Upper lobe of left lung (tissue), 6 donors: ENCODE results near the gene PSMB5. TPM values are rescaled to one million over a fixed set of nuclear protein-coding genes. Genes with fewer than 3 reads are reported as not detected.

Experiments
- ATAC-seq, 2 donors: fragments of 200-7000 bp; cut with Tn5 transposase; one replicate each; pipeline ENCODE4 v1.9.1; 2022; ENCODE audit warnings: mild to moderate bottlenecking in 2 of 2, moderate library complexity in 2 of 2; ENCODE audit not compliant: low FRiP score in 2 of 2
- DNase-seq, 2 donors: peaks; one replicate each; pipeline ENCODE4 v3.0.0-alpha.2; 2019 to 2020
- H3K27ac ChIP-seq, 4 donors: fragments of 200-600 bp; sonication (generic); one replicate each; pipeline ENCODE4 v1.5.1; 2016 to 2019
- H3K27me3 ChIP-seq, 4 donors: fragments of 200-600 bp; sonication (generic); one replicate each; pipeline ENCODE4 v1.5.1; 2017 to 2019
- H3K36me3 ChIP-seq, 4 donors: fragments of 200-600 bp; sonication (generic); one replicate each; pipeline ENCODE4 v1.5.1; 2016 to 2019
- H3K4me1 ChIP-seq, 4 donors: fragments of 200-600 bp; sonication (generic); one replicate each; pipeline ENCODE4 v1.5.1; 2018 to 2019
- H3K4me3 ChIP-seq, 4 donors: fragments of 200-600 bp; sonication (generic); one replicate each; pipeline ENCODE4 v1.5.1; 2017 to 2019; ENCODE audit warnings: mild to moderate bottlenecking in 2 of 4, moderate library complexity in 1 of 4
- H3K9me3 ChIP-seq, 4 donors: fragments of 200-600 bp; sonication (generic); one replicate each; pipeline ENCODE4 v1.5.1; 2018 to 2019
- CTCF ChIP-seq, 6 experiments: fragments of 450-650 bp in 4 of 6; fragments of 200-600 bp in 2 of 6; sonication (generic) in 2 of 6; IDR thresholded peaks; one replicate each; pipeline ENCODE4 v1.5.1; 2016 to 2019; ENCODE audit warnings: antibody characterized with exemption in 6 of 6
- EP300 ChIP-seq, 4 donors: sonication (generic); formaldehyde crosslinking; IDR thresholded peaks; one replicate each; pipeline ENCODE4 v1.5.1; 2017; ENCODE audit warnings: antibody characterized with exemption in 4 of 4, control low read depth in 2 of 4
- POLR2A ChIP-seq, 4 donors: fragments of 450-650 bp; IDR thresholded peaks; one replicate each; pipeline ENCODE4 v1.5.1; 2016 to 2017; ENCODE audit warnings: antibody characterized with exemption in 4 of 4, mild to moderate bottlenecking in 2 of 4
- POLR2AphosphoS5 ChIP-seq, 2 donors: sonication (generic); formaldehyde crosslinking; IDR thresholded peaks; one replicate each; pipeline ENCODE4 v1.5.1; 2017; ENCODE audit warnings: antibody characterized with exemption in 2 of 2
- WGBS, 2 donors: methylation state at CpG; one replicate each; pipeline ENCODE4 v1.1.5; 2017 to 2018; 5-methylcytosine and 5-hydroxymethylcytosine counted together
- total RNA-seq, 6 donors: library from RNA; depleted of rRNA in 4 of 6; stranded (reverse); fragments of >200 nt in 4 of 6; gene quantifications; one replicate each; pipeline versions ENCODE4 v1.1.0 to v1.2.1, GENCODE V29; 2016 to 2021
- donor health status: DM: no; HTN: no; CAD: no; lungs with moderate emphysema.
- donor health status: DM: no; HTN: yes; CAD: no; lungs with severe emphysema.

PSMB5 gene
- total RNA-seq, 6 donors from 2014 or later: 58.7 to 147 (median 86.1) TPM

DNA sequence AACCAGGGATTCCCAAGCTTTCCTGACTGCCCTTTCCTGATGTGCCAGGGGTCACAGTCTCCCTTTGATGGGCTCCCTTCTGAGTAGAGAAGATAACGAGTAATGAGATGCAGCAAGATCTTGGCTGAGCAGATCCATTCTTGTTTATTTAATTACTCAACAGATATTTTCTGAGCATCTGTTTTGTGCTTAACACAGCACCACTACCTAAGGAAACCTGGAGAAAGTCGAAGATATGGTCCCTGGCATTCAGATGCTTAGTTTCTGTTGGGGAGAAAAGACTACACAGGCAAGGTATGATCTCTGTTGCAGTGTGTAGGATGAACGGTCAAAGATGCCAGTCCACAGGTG is 56.2 kb downstream of the PSMB5 start:
- Histone ChIP-seq H3K27ac (peak overlapping the region; percentile 82 to 89 (median 86)), H3K4me1 (peaks cover 47 to 75% (median 66%) of the 10 kb centered on the region in 4 donors), H3K36me3 (no peaks in the 10 kb centered on the region), H3K9me3 (no peaks in the 10 kb centered on the region), H3K27me3 (peaks cover 0 to 13% (median 7%) of the 10 kb centered on the region in 4 donors), H3K4me3 (peak overlapping the region in 1 of 4 donors; percentile 10)
- TF ChIP-seq EP300 (IDR thresholded peaks at IDR 0.05) (no peak), POLR2AphosphoS5 (IDR thresholded peaks at IDR 0.05) (no peak), CTCF (IDR thresholded peaks at IDR 0.05) (no peak), POLR2A (IDR thresholded peaks at IDR 0.05) (no peak)
- DNase-seq (no peak), ATAC-seq (no peak)
- 57 to 71% methylated on average over 3 of the region's 3 CpGs for WGBS, 2 donors

DNA sequence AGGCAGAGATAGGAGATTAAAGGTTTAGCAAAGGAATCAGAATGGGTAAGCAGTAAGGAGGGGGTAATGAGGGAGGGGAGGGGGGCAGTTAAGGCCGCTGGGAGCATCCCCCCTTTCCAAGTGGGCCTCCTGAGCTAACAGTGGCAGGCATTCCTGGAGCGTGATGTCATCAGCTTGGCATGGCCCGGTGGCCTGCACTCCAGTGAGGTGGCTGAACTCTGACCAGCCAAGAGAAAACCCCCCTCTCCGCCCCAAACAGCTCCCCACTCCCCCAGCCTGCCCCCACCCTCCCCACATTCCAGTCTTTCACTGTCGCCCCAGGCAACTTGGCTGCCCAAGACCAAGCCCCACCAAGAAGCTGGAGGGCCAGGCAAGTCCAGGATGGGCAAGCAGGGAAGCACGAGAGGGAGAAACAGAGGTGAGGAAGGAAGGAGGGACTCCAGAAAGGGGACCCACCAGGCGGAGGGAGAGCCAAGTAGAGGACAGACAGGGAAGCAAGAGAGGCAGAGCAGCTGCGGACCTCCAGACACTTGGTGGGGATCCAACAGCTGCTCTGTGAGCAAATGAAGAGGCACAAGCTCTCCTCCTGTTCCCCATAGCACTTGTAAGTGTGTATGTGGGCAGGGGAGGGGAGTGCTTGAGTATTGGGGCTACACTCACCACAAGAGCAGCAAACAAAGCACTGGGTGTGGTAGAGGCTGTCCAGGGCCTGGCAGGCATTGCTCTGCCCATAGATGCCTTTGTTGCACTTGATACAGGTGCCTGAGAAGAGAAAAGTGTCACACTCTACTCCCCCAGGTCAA is 56.8 kb downstream of the PSMB5 start:
- Histone ChIP-seq H3K4me1 (peaks cover 41 to 69% (median 60%) of the 10 kb centered on the region in 4 donors), H3K36me3 (no peaks in the 10 kb centered on the region), H3K27ac (peak overlapping the region; percentile 82 to 89 (median 86)), H3K4me3 (peak overlapping the region in 1 of 4 donors; percentile 10), H3K9me3 (no peaks in the 10 kb centered on the region), H3K27me3 (peaks cover 0 to 13% (median 7%) of the 10 kb centered on the region in 4 donors)
- TF ChIP-seq POLR2A (IDR thresholded peaks at IDR 0.05): peak in 1 of 4 donors; percentile 53
- TF ChIP-seq POLR2AphosphoS5 (IDR thresholded peaks at IDR 0.05): peak in 1 of 2 donors; percentile 42
- TF ChIP-seq EP300 (IDR thresholded peaks at IDR 0.05): peak in 1 of 4 donors; percentile 57
- no peak for TF ChIP-seq CTCF (IDR thresholded peaks at IDR 0.05)
- peak; percentile 18 to 76 for ATAC-seq
- WGBS, 2 donors: 47 to 52% methylated on average over 6 to 8 of the region's 8 CpGs
- DNase-seq: peak; percentile 35 to 85

DNA sequence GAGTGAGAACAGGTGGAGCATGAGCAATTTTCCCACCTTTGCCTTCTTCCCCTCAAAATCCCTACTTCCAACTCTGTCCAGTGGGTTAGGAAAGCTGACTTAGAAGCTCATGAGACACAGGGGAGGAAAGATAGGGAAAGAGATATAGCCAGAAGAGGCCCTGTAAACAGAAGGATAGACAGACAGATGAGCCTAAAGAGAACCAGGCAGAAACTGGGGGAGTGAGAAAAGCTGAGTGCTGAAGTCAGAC is 57.3 kb downstream of the PSMB5 start:
- Histone ChIP-seq H3K9me3 (no peaks in the 10 kb centered on the region), H3K27ac (peak overlapping the region; percentile 82 to 89 (median 86)), H3K36me3 (peaks cover 0 to 3% (median under 1%) of the 10 kb centered on the region in 4 donors), H3K27me3 (peaks cover 0 to 13% (median 7%) of the 10 kb centered on the region in 4 donors), H3K4me3 (no peak overlapping the region), H3K4me1 (peaks cover 41 to 64% (median 59%) of the 10 kb centered on the region in 4 donors)
- ATAC-seq (no peak), DNase-seq (no peak)
- TF ChIP-seq POLR2AphosphoS5 (IDR thresholded peaks at IDR 0.05) (no peak), CTCF (IDR thresholded peaks at IDR 0.05) (no peak), POLR2A (IDR thresholded peaks at IDR 0.05) (no peak), EP300 (IDR thresholded peaks at IDR 0.05) (no peak)

DNA sequence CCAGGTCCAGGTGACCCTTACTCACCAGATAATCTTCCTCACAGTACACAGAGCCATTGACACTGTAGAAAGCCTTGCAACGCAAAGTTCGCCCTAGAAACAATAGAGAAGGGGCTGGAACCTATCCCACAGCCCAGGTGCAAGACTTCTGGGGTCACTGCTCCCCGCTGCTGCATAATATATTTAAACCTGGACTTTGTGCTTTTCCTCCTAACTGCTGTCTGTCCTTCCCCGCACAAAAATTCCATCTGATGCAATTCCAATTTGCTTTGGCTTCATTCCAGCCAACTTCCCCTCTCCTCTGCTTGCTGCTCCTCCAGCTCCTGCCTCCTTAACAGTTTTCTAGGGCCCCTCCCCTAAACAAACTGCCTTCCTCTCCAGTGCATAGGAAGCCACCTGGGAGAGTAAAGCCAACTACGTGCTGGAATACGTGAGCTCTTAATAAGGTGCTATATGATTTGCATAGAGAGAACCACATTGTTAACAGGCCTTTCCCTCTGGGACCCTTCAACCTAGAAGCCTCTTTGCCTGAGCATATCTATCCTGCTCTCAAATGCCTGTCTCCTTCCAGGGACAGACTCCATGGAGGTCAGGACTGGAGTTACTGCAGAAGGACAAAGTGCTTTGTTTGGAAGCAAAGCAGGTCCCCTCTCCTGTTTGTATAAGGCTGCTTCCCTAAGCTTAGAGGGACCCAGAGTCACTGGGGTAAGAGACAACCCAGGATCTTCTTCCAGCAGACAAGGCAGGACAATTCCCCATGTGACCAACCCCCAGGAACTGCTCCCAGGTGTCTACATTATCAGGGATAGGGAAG is 57.9 kb downstream of the PSMB5 start:
- Histone ChIP-seq H3K9me3 (no peaks in the 10 kb centered on the region), H3K4me3 (no peak overlapping the region), H3K27me3 (peaks cover 0 to 13% (median 7%) of the 10 kb centered on the region in 4 donors), H3K4me1 (peaks cover 40 to 59% (median 54%) of the 10 kb centered on the region in 4 donors), H3K27ac (peak overlapping the region; percentile 82 to 89 (median 86)), H3K36me3 (peaks cover 0 to 4% (median 2%) of the 10 kb centered on the region in 4 donors)
- DNase-seq (peak in 1 of 2 donors; percentile 56), ATAC-seq (peak in 1 of 2 donors; percentile 16)
- 30 to 33% methylated on average over 6 of the region's 6 CpGs for WGBS, 2 donors
- peak in 1 of 4 donors; percentile 29 for TF ChIP-seq POLR2A (IDR thresholded peaks at IDR 0.05)
- TF ChIP-seq POLR2AphosphoS5 (IDR thresholded peaks at IDR 0.05): no peak

Other genes starting within 250 kb of the PSMB5 start
- 100 to 1,000 TPM in 2 of 6 donors, 10 to 100 TPM in 4; 55.0 to 120 (median 99.1) TPM for gene SLC7A7, start 219.5 kb downstream of the PSMB5 start, total RNA-seq
- gene MRPL52, start 205.0 kb downstream of the PSMB5 start, total RNA-seq: 10 to 100 TPM in 5 of 6 donors, 1 to 10 TPM in 1; 9.4 to 88.2 (median 34.1) TPM
- gene MMP14, start 198.3 kb downstream of the PSMB5 start, total RNA-seq: 100 to 1,000 TPM in 3 of 6 donors, 10 to 100 TPM in 3; 53.4 to 157 (median 104) TPM
- gene LRP10, start 163.2 kb downstream of the PSMB5 start, total RNA-seq: 100 to 1,000 TPM in 5 of 6 donors, 10 to 100 TPM in 1; 90.2 to 169 (median 149) TPM
- gene REM2, start 151.7 kb downstream of the PSMB5 start, total RNA-seq: 1 to 10 TPM; 1.0 to 6.3 (median 1.2) TPM
- 10 to 100 TPM; 63.3 to 96.8 (median 91.9) TPM for gene RBM23, start 115.8 kb downstream of the PSMB5 start, total RNA-seq
- gene PRMT5, start 105.5 kb downstream of the PSMB5 start, total RNA-seq: 10 to 100 TPM; 21.4 to 51.3 (median 39.2) TPM
- 100 to 1,000 TPM in 2 of 6 donors, 10 to 100 TPM in 4; 44.3 to 137 (median 78.9) TPM for gene HAUS4, start 77.8 kb downstream of the PSMB5 start, total RNA-seq
- gene AJUBA, start 52.3 kb downstream of the PSMB5 start, total RNA-seq: 10 to 100 TPM; 34.4 to 50.3 (median 39.5) TPM
- 10 to 100 TPM in 4 of 6 donors, 1 to 10 TPM in 2; 7.1 to 12.9 (median 11.4) TPM for gene C14orf93, start 24.8 kb downstream of the PSMB5 start, total RNA-seq
- gene PSMB11, start 7.3 kb upstream of the PSMB5 start, total RNA-seq: not detected
- gene CDH24, start 22.6 kb upstream of the PSMB5 start, total RNA-seq: 1 to 10 TPM; 2.0 to 8.0 (median 4.2) TPM
- gene ACIN1, start 60.2 kb upstream of the PSMB5 start, total RNA-seq: 100 to 1,000 TPM in 5 of 6 donors, 10 to 100 TPM in 1; 91.1 to 350 (median 139) TPM
- gene C14orf119, start 60.6 kb upstream of the PSMB5 start, total RNA-seq: 10 to 100 TPM in 5 of 6 donors, 1 to 10 TPM in 1; 4.9 to 52.5 (median 35.7) TPM
- not detected for gene CIROP, start 70.1 kb upstream of the PSMB5 start, total RNA-seq
- gene CEBPE, start 84.4 kb upstream of the PSMB5 start, total RNA-seq: under 1 TPM in 2 of 6 donors, not detected in 4; 0.31 to 0.77 TPM
- gene SLC7A8, start 148.8 kb upstream of the PSMB5 start, total RNA-seq: 10 to 100 TPM; 30.4 to 58.2 (median 42.0) TPM
- not detected for gene RNF212B, start 203.0 kb upstream of the PSMB5 start, total RNA-seq